ENCODE results near the gene FAM174B. TPM values are rescaled to one million over a fixed set of nuclear protein-coding genes. Genes with fewer than 3 reads are reported as not detected.

Gene FAM174B
- total RNA-seq, 4 donors from 2014 or later: 15.4 to 75.2 (median 18.3) TPM

DNA sequence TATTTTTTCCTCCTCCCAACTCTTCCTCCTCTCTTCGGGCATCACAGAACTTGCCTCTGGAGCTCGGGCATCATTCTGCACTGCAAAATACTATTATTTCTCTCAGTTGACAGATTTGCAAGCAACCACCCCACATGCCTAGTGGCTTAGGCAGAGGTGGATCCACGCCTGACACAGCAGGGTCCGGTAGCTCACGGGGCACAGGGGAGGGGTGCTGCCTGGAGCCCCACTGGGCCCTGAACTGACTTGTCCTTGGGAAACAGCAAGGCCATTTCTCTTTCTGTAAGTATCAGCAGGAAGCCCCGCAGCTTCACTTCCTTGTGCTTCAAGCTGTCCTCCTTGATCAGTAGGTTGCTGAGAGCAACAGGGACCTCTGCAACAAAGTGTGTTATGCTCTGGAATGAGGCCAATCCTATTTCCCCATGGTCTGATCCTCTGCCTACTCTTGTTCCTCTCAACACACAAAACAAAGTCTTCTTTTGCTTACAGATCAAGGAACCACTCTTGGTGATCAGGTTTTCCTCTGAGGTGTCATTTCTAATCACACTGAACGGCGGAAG, 69.1 kb downstream of the FAM174B start:
- no peak overlapping the region for H3K4me3 ChIP-seq
- H3K27ac ChIP-seq: no peak overlapping the region
- H3K4me1 ChIP-seq: no peaks in the 10 kb centered on the region
- intact Hi-C loops (cut with DNase I; ENCODE audit: low total_unique reads): no loop called here
- H3K9me3 ChIP-seq: no peaks in the 10 kb centered on the region
- WGBS, 2 donors (ENCODE audit: low coverage in 1 of 2): 81 to 82% methylated on average over 4 to 8 of the region's 8 CpGs
- no peaks in the 10 kb centered on the region for H3K36me3 ChIP-seq
- no peaks in the 10 kb centered on the region for H3K27me3 ChIP-seq
- in situ Hi-C loops (cut with MboI; ENCODE audit: low pct_ligation_motif_present in 1 of 4, low pct_unique_long_range_greater_than_20kb in 1 of 4, low sequenced_read_pairs in 3 of 4): no loop called here
- TF ChIP-seq POLR2AphosphoS5 (IDR thresholded peaks at IDR 0.05): no peak
- TF ChIP-seq, protein P1, sequence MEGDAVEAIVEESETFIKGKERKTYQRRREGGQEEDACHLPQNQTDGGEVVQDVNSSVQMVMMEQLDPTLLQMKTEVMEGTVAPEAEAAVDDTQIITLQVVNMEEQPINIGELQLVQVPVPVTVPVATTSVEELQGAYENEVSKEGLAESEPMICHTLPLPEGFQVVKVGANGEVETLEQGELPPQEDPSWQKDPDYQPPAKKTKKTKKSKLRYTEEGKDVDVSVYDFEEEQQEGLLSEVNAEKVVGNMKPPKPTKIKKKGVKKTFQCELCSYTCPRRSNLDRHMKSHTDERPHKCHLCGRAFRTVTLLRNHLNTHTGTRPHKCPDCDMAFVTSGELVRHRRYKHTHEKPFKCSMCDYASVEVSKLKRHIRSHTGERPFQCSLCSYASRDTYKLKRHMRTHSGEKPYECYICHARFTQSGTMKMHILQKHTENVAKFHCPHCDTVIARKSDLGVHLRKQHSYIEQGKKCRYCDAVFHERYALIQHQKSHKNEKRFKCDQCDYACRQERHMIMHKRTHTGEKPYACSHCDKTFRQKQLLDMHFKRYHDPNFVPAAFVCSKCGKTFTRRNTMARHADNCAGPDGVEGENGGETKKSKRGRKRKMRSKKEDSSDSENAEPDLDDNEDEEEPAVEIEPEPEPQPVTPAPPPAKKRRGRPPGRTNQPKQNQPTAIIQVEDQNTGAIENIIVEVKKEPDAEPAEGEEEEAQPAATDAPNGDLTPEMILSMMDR (IDR thresholded peaks at IDR 0.05): no peak
- no peak for TF ChIP-seq POLR2A (IDR thresholded peaks at IDR 0.05)
- TF ChIP-seq EP300 (IDR thresholded peaks at IDR 0.05; ENCODE audit: low read depth): no peak
- DNase-seq: no peak

DNA sequence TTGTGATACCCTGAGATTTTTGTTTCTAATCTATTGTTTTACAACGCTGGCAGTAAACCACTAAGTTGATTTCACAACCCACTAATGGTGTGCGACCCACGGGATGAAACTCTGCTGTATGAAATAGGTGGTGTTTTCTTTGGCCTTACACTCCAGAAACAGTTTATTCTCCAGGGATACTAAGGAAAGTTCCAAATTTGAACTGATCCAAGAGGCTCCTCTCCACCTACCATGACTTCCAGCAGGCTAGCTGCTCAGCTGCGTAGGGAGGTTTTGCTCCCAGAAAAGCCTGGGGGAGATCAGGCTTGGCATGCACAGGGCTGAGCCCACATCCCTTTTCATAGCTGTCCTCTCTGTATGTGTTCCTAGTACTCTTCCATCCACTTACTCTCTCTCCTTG, 71.5 kb downstream of the FAM174B start:
- no peak for TF ChIP-seq POLR2A (IDR thresholded peaks at IDR 0.05)
- TF ChIP-seq, protein P1 (IDR thresholded peaks at IDR 0.05): no peak
- TF ChIP-seq EP300 (IDR thresholded peaks at IDR 0.05; ENCODE audit: low read depth): no peak
- TF ChIP-seq POLR2AphosphoS5 (IDR thresholded peaks at IDR 0.05): no peak
- DNase-seq: no peak
- no peaks in the 10 kb centered on the region for H3K9me3 ChIP-seq
- in situ Hi-C loops (cut with MboI; ENCODE audit: low pct_ligation_motif_present in 1 of 4, low pct_unique_long_range_greater_than_20kb in 1 of 4, low sequenced_read_pairs in 3 of 4) (no loop called here), intact Hi-C loops (cut with DNase I; ENCODE audit: low total_unique reads) (no loop called here)
- H3K4me3 ChIP-seq: no peak overlapping the region
- H3K36me3 ChIP-seq: no peaks in the 10 kb centered on the region
- no peaks in the 10 kb centered on the region for H3K4me1 ChIP-seq
- no peaks in the 10 kb centered on the region for H3K27me3 ChIP-seq
- 76 to 80% methylated on average over 3 to 4 of the region's 4 CpGs for WGBS, 2 donors (ENCODE audit: low coverage in 1 of 2)
- H3K27ac ChIP-seq: no peak overlapping the region

DNA sequence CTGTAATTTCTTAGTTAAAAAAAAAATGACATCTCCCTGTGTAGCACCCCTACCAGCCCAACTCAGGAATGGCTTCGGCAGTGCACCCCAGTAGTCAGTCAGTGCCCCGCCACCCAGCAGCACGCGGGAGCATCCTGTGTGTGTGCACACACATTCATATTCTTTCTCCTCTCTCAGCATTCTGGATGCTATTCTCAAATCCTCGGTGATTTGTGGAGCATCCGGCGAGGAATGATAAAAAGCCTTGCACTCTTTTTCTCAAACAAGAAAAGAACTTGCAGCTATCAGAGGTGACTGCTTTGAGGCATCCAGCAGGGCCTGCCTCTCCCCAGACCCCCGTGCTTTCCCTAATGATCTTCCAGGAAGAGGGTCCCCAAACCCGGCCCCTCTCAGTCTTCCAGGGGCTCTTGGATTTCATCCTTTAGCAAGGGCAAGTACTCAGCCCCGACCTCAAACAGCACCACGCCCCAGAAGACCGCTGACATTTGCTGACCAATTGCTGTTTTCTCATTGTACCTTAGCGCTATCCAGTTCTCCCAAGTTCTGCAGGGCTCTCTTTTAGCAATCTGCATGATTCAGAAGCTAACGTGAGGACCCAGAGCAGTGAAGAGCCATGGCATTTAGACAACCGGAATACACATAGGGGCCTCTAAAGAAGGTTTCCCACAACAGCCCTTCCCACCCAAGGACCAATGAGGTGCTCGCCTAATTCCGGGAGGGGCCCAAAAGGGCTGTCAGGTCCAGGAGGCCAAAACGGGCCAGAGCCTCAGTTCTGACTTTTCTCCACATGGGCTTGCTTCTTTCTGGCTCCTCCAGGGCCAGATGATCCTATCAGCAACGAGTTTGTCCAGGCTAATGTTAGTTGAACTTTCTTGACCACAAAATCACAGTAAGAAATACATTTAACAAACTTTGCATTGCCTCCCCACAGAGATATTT, 72.2 kb downstream of the FAM174B start:
- Histone ChIP-seq H3K4me1 (no peaks in the 10 kb centered on the region), H3K9me3 (no peaks in the 10 kb centered on the region), H3K36me3 (no peaks in the 10 kb centered on the region), H3K27ac (no peak overlapping the region), H3K27me3 (no peaks in the 10 kb centered on the region), H3K4me3 (no peak overlapping the region)
- 79 to 84% methylated on average over 11 to 19 of the region's 19 CpGs for WGBS, 2 donors (ENCODE audit: low coverage in 1 of 2)
- TF ChIP-seq, protein P1 (IDR thresholded peaks at IDR 0.05): no peak
- TF ChIP-seq POLR2A (IDR thresholded peaks at IDR 0.05) (no peak), POLR2AphosphoS5 (IDR thresholded peaks at IDR 0.05) (no peak), EP300 (IDR thresholded peaks at IDR 0.05; ENCODE audit: low read depth) (no peak)
- in situ Hi-C loops (cut with MboI; ENCODE audit: low pct_ligation_motif_present in 1 of 4, low pct_unique_long_range_greater_than_20kb in 1 of 4, low sequenced_read_pairs in 3 of 4) (no loop called here), intact Hi-C loops (cut with DNase I; ENCODE audit: low total_unique reads) (no loop called here)
- no peak for DNase-seq

DNA sequence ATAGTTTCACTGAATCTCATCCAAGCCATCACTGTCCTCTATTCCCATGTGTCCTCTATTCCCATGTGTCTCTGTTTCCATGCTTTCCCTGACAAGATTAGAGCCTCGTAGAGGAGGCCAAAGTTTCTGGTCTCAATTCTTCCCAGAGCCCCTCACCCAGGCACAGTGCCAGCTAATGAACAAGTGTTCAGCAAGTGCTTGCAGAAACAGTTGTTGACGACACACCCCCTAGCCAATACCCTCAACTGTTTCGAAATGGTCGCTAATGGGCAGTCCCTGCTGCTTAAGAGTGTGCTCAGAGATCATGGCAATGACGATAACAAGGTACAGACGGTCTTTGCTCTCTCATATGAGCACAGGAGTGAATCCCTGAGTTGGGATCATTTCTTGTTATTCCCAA, 73.4 kb downstream of the FAM174B start:
- H3K9me3 ChIP-seq: no peaks in the 10 kb centered on the region
- intact Hi-C loops (cut with DNase I; ENCODE audit: low total_unique reads): no loop called here
- no peaks in the 10 kb centered on the region for H3K4me1 ChIP-seq
- no peak for TF ChIP-seq POLR2A (IDR thresholded peaks at IDR 0.05)
- TF ChIP-seq, protein P1 (IDR thresholded peaks at IDR 0.05): no peak
- no peak for TF ChIP-seq POLR2AphosphoS5 (IDR thresholded peaks at IDR 0.05)
- TF ChIP-seq EP300 (IDR thresholded peaks at IDR 0.05; ENCODE audit: low read depth): no peak
- DNase-seq: no peak
- H3K27me3 ChIP-seq: no peaks in the 10 kb centered on the region
- no peak overlapping the region for H3K4me3 ChIP-seq
- H3K36me3 ChIP-seq: no peaks in the 10 kb centered on the region
- in situ Hi-C loops (cut with MboI; ENCODE audit: low pct_ligation_motif_present in 1 of 4, low pct_unique_long_range_greater_than_20kb in 1 of 4, low sequenced_read_pairs in 3 of 4): no loop called here
- H3K27ac ChIP-seq: no peak overlapping the region
- 77% methylated on average over 6 of the region's 6 CpGs; no CpG with 5 or more reads in 1 of the 2 donors for WGBS, 2 donors (ENCODE audit: low coverage in 1 of 2)
